Stimulated activated effector memory CD8-positive, alpha-beta T cell treated with anti-CD3 and anti-CD28 coated beads, Interleukin-12 subunit alpha, Interleukin-12 subunit beta, amount 100 ng/mL, for 72 hours (primary cell): ENCODE data around the gene DCDC1.
A peak's percentile ranks its signal among the peaks of the same experiment; 100 is the strongest.

Experiments used
- ATAC-seq: fragments of 150-1000 bp; cut with Tn5 transposase; 2 replicates; pipeline ENCODE4 v1.10.0; 2021
- DNase-seq, 2 donors: peaks; one replicate each; pipeline ENCODE4 v3.0.0; 2021 to 2022; ENCODE audit warnings: low spot score in 2 of 2
- H3K27ac Mint-ChIP-seq: one replicate; pipeline ENCODE4 v1.8.0; 2022; ENCODE audit warnings: mild to moderate bottlenecking, mixed read lengths
- H3K36me3 Mint-ChIP-seq: one replicate; pipeline ENCODE4 v1.8.0; 2022; ENCODE audit warnings: mild to moderate bottlenecking, mixed read lengths
- H3K4me1 Mint-ChIP-seq: one replicate; pipeline ENCODE4 v1.8.0; 2022; ENCODE audit warnings: mixed read lengths
- H3K4me3 Mint-ChIP-seq: one replicate; pipeline ENCODE4 v1.8.0; 2022; ENCODE audit warnings: mild to moderate bottlenecking, mixed read lengths
- H3K9me3 Mint-ChIP-seq: one replicate; pipeline ENCODE4 v1.8.0; 2022; ENCODE audit warnings: mixed read lengths

DCDC1 gene, protein sequence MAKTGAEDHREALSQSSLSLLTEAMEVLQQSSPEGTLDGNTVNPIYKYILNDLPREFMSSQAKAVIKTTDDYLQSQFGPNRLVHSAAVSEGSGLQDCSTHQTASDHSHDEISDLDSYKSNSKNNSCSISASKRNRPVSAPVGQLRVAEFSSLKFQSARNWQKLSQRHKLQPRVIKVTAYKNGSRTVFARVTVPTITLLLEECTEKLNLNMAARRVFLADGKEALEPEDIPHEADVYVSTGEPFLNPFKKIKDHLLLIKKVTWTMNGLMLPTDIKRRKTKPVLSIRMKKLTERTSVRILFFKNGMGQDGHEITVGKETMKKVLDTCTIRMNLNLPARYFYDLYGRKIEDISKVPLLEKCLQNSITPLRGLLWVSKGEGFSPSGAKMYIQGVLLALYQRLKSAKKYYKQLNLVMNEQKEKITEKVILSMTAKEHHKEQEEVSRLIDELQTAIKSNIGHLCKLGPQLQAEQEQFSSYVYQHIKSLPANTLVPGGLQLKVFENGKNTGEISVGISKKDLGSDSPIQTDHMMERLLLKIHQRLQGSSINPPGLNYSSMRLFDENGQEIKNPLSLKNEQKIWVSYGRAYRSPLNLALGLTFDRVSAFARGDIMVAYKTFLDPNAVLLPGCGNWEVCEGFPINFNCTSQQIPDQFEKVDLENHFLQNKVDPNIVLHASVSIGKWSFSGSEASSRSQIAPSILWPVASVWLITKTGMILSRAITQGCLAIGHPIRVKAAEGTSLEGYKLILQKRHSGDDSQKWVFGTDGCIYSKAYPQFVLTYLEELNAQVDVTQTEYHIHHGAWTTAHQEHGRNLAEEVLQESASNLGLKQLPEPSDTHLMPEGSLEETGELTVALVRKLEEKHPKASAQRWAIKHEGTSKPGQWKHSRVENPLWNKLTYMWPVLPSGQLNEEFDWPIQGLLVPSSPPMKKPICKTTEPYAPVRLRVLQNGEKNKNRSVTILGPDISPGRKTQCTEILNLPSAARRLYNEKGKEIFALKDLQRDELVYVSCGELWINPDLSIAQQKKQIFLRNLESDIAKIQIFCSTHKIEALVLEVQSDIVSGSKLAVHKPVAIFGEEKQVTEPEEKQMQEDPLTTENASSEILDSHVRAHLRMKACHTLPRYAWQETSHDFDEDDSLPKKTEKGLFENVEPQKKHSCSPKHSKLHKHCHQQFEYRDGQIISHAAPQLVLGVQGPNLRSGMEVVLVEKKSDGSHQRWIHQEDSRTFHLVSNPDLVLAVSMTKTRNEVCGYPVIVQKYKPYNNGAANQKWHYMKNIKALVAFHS (N-terminal part only)

DNA sequence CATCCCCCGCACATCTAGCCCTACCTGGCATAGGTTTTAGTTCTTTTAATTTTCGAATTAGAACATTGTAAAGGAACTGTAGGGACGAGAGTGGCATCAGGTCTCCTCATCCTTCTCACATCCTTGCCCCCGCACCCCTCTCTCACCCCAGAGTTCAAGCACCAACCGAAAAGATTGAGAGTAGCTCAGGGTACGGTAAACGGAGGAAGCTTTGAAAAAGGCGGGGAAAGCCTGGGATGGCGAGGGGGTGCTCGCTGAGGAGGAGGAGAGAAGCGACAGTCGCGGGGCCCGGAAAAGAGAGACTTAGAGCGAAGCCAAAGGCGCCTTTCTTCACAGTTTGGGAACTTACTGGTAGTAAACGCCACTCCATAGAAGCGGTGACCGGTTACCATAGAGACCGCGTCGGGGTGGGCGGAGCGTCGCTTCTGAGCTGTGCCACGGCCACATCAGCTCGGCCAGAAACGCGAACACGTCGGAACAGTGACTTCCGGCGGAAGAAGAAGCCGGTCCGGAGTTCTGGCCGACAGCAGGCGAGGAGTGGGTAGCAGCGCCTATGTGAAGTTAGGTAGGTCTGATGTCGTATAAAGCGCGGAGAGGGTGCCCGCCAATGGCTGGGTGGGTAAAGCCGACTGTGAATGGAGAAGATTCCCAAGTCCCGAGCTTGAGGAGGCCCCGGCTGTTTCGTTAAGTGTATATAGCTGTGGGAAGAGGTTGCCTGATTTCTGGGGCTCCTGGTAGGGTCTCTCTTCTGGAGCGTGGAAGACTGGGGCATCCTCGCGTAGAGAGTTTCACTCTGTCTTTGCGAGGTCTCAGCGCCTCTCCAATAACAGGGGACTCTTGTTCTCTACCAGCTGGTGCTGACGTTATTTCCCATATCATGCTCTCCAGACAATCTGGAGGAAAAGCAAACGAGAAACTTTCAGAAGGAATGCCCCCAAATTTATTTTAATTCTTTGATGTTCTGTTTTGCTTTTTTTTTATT is at the start of gene DCDC1, which contains the start of gene DNAJC24:
DCDC1 (minus strand) TSS at position 392 of the 982 bp plus-strand sequence. CDS start 41,459 bp downstream, outside the sequence.
DNAJC24 (plus strand) TSS at position 513 of the 982 bp plus-strand sequence. CDS start 889 bp downstream, outside the sequence.
- H3K36me3 Mint-ChIP-seq, result peaks cover 17% of the 10 kb centered on the region
- H3K9me3 Mint-ChIP-seq, result no peaks in the 10 kb centered on the region
- H3K27ac Mint-ChIP-seq, result peak within 1 kb of the TSS; percentile 91
- ATAC-seq (peak; percentile 100), DNase-seq (peak; percentile 85 to 94)
- peak within 1 kb of the TSS; percentile 90 for H3K4me3 Mint-ChIP-seq
- peaks cover 25% of the 10 kb centered on the region for H3K4me1 Mint-ChIP-seq

DNA sequence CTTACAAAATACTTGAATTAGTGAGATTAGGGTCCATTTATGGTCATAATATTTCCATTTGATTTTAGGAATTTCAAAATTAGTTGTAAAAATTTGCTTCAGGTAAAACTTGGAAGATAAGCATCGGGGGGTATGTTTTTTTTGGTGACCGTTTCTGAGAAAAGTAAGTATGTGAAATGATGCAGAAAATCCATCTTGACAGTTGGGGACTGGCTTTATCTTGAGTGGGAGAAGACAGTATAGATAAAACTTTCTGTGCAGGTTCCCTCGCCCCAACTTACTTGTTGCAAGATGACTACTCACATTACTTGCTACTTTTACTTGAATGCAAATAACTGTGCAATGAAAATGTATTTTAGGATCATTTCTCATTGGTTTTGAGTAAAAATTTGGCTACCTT is 49.6 kb upstream of the DCDC1 start:
- Mint-ChIP-seq H3K4me1 (no peaks in the 10 kb centered on the region), H3K4me3 (no peak overlapping the region), H3K9me3 (no peaks in the 10 kb centered on the region), H3K36me3 (no peaks in the 10 kb centered on the region), H3K27ac (no peak overlapping the region)
- DNase-seq (no peak), ATAC-seq (no peak)

GRCh38 chr11:31417816-31418215 is 48.3 kb upstream of the DCDC1 start:
- Mint-ChIP-seq H3K9me3 (no peaks in the 10 kb centered on the region), H3K27ac (no peak overlapping the region)

GRCh38 chr11:31417357-31417756 is 47.8 kb upstream of the DCDC1 start:
- no peak overlapping the region for H3K4me3 Mint-ChIP-seq
- H3K36me3 Mint-ChIP-seq, result no peaks in the 10 kb centered on the region

More at GRCh38 chr11:31417816-31418215, 48.3 kb upstream of the DCDC1 start:
- H3K4me3 Mint-ChIP-seq, result no peak overlapping the region
- H3K36me3 Mint-ChIP-seq, result no peaks in the 10 kb centered on the region
- DNase-seq (no peak), ATAC-seq (no peak)
- H3K4me1 Mint-ChIP-seq, result no peaks in the 10 kb centered on the region

GRCh38 chr11:31415435-31415834 is 45.9 kb upstream of the DCDC1 start:
- no peak for DNase-seq
- ATAC-seq, result no peak
- Mint-ChIP-seq H3K36me3 (no peaks in the 10 kb centered on the region), H3K27ac (no peak overlapping the region), H3K4me1 (no peaks in the 10 kb centered on the region), H3K9me3 (peaks cover 2% of the 10 kb centered on the region), H3K4me3 (no peak overlapping the region)

More at GRCh38 chr11:31417357-31417756, 47.8 kb upstream of the DCDC1 start:
- DNase-seq, result no peak
- Mint-ChIP-seq H3K27ac (no peak overlapping the region), H3K4me1 (no peaks in the 10 kb centered on the region), H3K9me3 (no peaks in the 10 kb centered on the region)
- no peak for ATAC-seq

DNA sequence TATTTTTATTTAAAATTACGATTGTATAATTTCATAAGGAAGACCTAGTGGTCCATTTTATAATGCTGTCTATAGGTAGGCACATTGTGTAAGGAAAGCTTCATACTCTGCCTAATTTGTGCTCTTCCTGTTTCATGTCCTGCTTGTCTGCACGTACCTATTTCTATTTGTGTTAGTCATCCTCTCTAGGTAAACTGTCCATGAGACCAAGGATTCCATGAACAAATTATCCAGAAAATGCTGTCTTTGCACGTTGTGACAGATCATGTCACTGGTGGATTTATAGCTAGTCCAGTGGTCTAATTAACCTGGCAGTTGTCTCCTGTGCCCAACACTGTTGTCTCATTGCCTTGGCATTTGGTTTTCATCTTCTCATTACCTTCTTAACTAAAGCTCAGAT is 44.8 kb upstream of the DCDC1 start:
- Mint-ChIP-seq H3K4me3 (no peak overlapping the region), H3K27ac (no peak overlapping the region), H3K36me3 (no peaks in the 10 kb centered on the region), H3K4me1 (no peaks in the 10 kb centered on the region), H3K9me3 (peaks cover 2% of the 10 kb centered on the region)
- ATAC-seq, result no peak
- no peak for DNase-seq

DNA sequence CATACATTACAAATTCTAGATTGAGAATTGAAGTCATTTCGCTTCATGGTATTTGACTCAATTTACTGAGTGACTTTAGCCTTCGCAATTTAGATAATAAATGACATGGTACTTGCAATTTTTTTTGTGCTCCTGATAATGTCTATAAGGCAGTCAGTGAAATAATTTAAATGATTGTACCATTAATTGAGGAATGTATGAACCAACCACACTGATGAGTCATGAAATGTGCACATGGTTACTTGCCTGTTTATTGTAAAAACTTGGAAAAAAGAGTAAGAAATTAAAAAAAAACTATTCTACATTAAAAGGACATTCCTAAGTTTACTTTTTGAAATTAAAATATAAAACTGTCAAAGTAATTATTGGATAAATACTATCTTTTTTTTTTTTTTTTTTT is 43.4 kb upstream of the DCDC1 start:
- H3K36me3 Mint-ChIP-seq, result no peaks in the 10 kb centered on the region
- ATAC-seq (no peak), DNase-seq (no peak)
- no peak overlapping the region for H3K27ac Mint-ChIP-seq
- H3K4me1 Mint-ChIP-seq, result peaks cover 3% of the 10 kb centered on the region
- peaks cover 2% of the 10 kb centered on the region for H3K9me3 Mint-ChIP-seq
- H3K4me3 Mint-ChIP-seq, result no peak overlapping the region

DNA sequence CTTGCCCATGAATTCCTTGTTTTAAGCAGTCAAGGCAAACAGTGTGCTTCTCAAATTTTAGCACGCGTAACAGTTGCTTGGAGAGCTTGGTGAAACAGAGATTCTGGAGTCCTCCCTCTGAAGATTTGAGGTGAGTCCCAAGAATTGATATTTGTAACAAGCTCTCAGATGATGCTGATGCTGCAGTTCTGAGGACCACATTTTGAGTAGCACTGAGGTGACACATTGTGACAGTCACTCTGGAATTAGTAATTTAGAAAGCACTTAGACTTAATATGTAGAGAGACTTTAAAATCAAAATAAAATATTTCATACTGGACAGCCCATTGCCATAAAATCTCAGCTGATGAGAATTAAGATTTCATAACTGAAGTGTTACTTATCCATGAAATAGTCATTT is 38.7 kb upstream of the DCDC1 start:
- Mint-ChIP-seq H3K4me1 (peaks cover 5% of the 10 kb centered on the region), H3K27ac (no peak overlapping the region), H3K36me3 (no peaks in the 10 kb centered on the region), H3K4me3 (no peak overlapping the region), H3K9me3 (peaks cover 2% of the 10 kb centered on the region)
- DNase-seq (no peak), ATAC-seq (peak; percentile 93)

- Mint-ChIP-seq H3K4me3 (no peak overlapping the region), H3K4me1 (peaks cover 5% of the 10 kb centered on the region), H3K27ac (no peak overlapping the region), H3K9me3 (no peaks in the 10 kb centered on the region), H3K36me3 (peaks cover 5% of the 10 kb centered on the region)
- DNase-seq (no peak), ATAC-seq (no peak)
Measured at GRCh38 chr11:31404614-31405013, 35.1 kb upstream of the DCDC1 start.

DNA sequence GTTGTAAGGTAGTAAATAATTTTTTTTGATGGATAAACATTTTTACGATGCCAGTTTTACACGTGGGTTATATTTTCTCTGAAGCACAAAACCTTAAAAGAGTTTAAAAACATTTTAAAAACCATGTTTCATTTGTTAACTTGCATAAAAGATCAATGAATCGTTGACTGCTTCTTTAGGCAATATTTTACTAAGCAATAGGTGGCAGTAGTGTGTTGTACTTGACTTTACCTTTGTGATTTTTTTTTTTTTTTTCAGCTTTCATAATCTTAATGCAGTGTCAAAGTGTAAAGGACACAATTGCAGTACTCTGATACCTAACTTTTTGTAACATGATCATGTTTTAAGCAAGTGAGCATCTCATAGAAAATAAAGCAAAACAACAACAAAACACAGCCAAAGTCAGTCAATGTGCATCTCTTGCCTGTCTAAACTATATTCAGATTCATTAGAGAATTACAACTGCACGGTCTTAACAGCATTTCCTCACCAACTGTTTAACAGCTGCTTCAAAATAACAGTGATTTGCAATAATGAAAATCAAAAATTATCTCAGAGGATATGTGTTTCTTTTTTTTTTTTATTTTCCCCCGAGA is 27.8 kb upstream of the DCDC1 start:
- H3K36me3 Mint-ChIP-seq, result peaks cover 9% of the 10 kb centered on the region
- no peaks in the 10 kb centered on the region for H3K4me1 Mint-ChIP-seq
- ATAC-seq (no peak), DNase-seq (no peak)
- no peak overlapping the region for H3K4me3 Mint-ChIP-seq
- H3K9me3 Mint-ChIP-seq, result no peaks in the 10 kb centered on the region
- H3K27ac Mint-ChIP-seq, result no peak overlapping the region

- no peaks in the 10 kb centered on the region for H3K9me3 Mint-ChIP-seq
- no peaks in the 10 kb centered on the region for H3K36me3 Mint-ChIP-seq
- no peak for DNase-seq
- no peak overlapping the region for H3K27ac Mint-ChIP-seq
- peaks cover 22% of the 10 kb centered on the region for H3K4me1 Mint-ChIP-seq
- H3K4me3 Mint-ChIP-seq, result no peak overlapping the region
- ATAC-seq, result no peak
Measured at GRCh38 chr11:31387379-31387778, 17.8 kb upstream of the DCDC1 start.

GRCh38 chr11:31383116-31383515 is 13.6 kb upstream of the DCDC1 start:
- no peak overlapping the region for H3K27ac Mint-ChIP-seq
- no peak for DNase-seq

DNA sequence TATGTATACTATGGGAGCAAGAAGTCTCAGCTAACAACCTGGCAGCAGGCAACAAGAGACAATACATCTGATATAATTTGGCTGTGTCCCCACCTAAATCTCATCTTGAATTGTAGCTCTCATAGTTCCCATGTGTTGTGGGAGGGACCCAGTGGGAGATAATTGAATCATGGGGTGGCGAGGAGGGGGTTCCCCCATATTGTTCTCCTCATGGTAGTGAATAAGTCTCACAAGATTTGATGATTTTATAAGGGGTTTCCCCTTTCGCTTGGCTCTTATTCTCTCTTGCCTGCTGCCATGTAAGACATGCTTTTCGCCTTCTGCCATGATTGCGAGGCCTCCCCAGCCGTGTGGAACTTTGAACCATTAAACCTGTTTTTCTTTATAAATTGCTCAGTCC is 6.3 kb upstream of the DCDC1 start:
- no peak for DNase-seq
- H3K36me3 Mint-ChIP-seq, result peaks cover 22% of the 10 kb centered on the region
- H3K4me1 Mint-ChIP-seq, result peaks cover 12% of the 10 kb centered on the region
- no peak for ATAC-seq
- H3K4me3 Mint-ChIP-seq, result no peak overlapping the region
- H3K27ac Mint-ChIP-seq, result no peak overlapping the region
- no peaks in the 10 kb centered on the region for H3K9me3 Mint-ChIP-seq

More at GRCh38 chr11:31383116-31383515, 13.6 kb upstream of the DCDC1 start:
- Mint-ChIP-seq H3K36me3 (peaks cover 5% of the 10 kb centered on the region), H3K9me3 (no peaks in the 10 kb centered on the region), H3K4me1 (peaks cover 25% of the 10 kb centered on the region), H3K4me3 (no peak overlapping the region)
- ATAC-seq, result no peak

DNA sequence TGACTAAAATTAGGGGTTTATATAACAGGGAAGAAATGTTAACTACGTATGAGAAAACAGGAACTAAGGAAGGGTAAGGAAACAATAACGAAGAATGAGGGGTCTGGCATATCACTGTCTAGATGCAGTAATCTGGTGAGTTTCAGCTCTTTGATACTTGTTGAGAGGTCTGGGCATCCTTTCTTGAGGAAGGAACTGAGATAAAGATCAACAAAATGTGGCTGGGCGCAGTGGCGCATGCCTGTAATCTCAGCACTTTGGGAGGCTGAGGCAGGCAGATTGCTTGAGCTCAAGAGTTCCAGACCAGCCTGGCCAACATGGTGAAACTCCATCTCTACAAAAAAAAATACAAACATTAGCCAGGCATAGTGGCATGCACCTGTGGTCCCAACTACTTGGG is 2.7 kb downstream of the DCDC1 start:
- Mint-ChIP-seq H3K36me3 (peaks cover 16% of the 10 kb centered on the region), H3K4me3 (no peak overlapping the region), H3K9me3 (no peaks in the 10 kb centered on the region), H3K4me1 (peaks cover 25% of the 10 kb centered on the region), H3K27ac (no peak overlapping the region)
- ATAC-seq (no peak), DNase-seq (no peak)
